Muscle of back (tissue), 11 donors: Measurements from ENCODE around the gene RRBP1. TPM values are rescaled to one million over a fixed set of nuclear protein-coding genes. Genes with fewer than 3 reads are reported as not detected.

Experiments used
- DNase-seq, 3 donors: peaks; one replicate each; pipeline versions ENCODE4 v3.0.0 to v3.0.0-alpha.2; 2013
- polyA plus RNA-seq, 10 donors: library from polyadenylated mRNA; unstranded; fragments of 120-200 nt; gene quantifications; one replicate each; pipeline ENCODE4 v1.2.1, GENCODE V29; 2013; ENCODE audit not compliant: insufficient read length in 10 of 10

Gene RRBP1
- polyA plus RNA-seq, 10 donors, result 104 to 177 (median 122) TPM

- DNase-seq, result peak in 1 of 3 donors; percentile 48
These were observed 44.6 kb downstream of the RRBP1 start for GRCh38 chr20:17637413-17637780.

- DNase-seq, result peak; percentile 56 to 90 (median 74)
These were observed 45.3 kb downstream of the RRBP1 start for GRCh38 chr20:17636523-17637412.

GRCh38 chr20:17635332-17636244 lies 46.5 kb downstream of the RRBP1 start:
- DNase-seq, result peak in 1 of 3 donors; percentile 86

- DNase-seq, result no peak
These were observed 47.2 kb downstream of the RRBP1 start for GRCh38 chr20:17634661-17635331.

GRCh38 chr20:17633850-17634500 lies 48.1 kb downstream of the RRBP1 start:
- DNase-seq, result no peak

- no peak for DNase-seq
These were observed 48.7 kb downstream of the RRBP1 start for GRCh38 chr20:17633221-17633849.

GRCh38 chr20:17631576-17632319 lies 50.3 kb downstream of the RRBP1 start:
- DNase-seq, result no peak

- no peak for DNase-seq
These were observed 51.2 kb downstream of the RRBP1 start for GRCh38 chr20:17630806-17631195.

- DNase-seq, result no peak
These were observed 51.8 kb downstream of the RRBP1 start for GRCh38 chr20:17630151-17630805.

GRCh38 chr20:17629678-17630089 lies 52.4 kb downstream of the RRBP1 start:
- DNase-seq, result no peak

GRCh38 chr20:17629025-17629424 lies 53.0 kb downstream of the RRBP1 start:
- no peak for DNase-seq

GRCh38 chr20:17628101-17628841 lies 53.8 kb downstream of the RRBP1 start:
- DNase-seq, result no peak

GRCh38 chr20:17627101-17627955 lies 54.7 kb downstream of the RRBP1 start:
- DNase-seq, result no peak

- DNase-seq, result peak in 1 of 3 donors; percentile 54
These were observed 55.6 kb downstream of the RRBP1 start for GRCh38 chr20:17626217-17627007.

GRCh38 chr20:17625246-17626051 lies 56.6 kb downstream of the RRBP1 start:
- DNase-seq, result no peak
